Right lobe of liver (tissue), 6 donors: Measurements from ENCODE around the gene AGA. TPM values are rescaled to one million over a fixed set of nuclear protein-coding genes. Genes with fewer than 3 reads are reported as not detected.
A peak's percentile ranks its signal among the peaks of the same experiment; 100 is the strongest.

Experiments used
- ATAC-seq, 4 donors: fragments of 200-7000 bp; cut with Tn5 transposase; one replicate each; pipeline ENCODE4 v1.9.1; 2020; ENCODE audit warnings: mild to moderate bottlenecking in 4 of 4, moderate library complexity in 4 of 4
- DNase-seq, 3 donors: peaks; one replicate each; pipeline ENCODE4 v3.0.0-alpha.2; 2020
- H3K27ac ChIP-seq, 3 donors: fragments of 200-600 bp; one replicate each; pipeline ENCODE4 v1.8.0; 2022
- H3K27me3 ChIP-seq, 2 donors: fragments of 200-600 bp; one replicate each; pipeline ENCODE4 v1.8.0; 2022
- H3K36me3 ChIP-seq, 4 donors: fragments of 200-600 bp; sonication (generic) in 1 of 4; one replicate each; pipeline versions ENCODE4 v1.5.1 to v1.8.0; 2017 to 2022; ENCODE audit warnings: control low read depth in 1 of 4
- H3K4me1 ChIP-seq, 4 donors: fragments of 200-600 bp; sonication (generic) in 1 of 4; one replicate each; pipeline versions ENCODE4 v1.5.1 to v1.8.0; 2017 to 2022; ENCODE audit warnings: control low read depth in 1 of 4
- H3K4me3 ChIP-seq, 3 donors: fragments of 200-600 bp; one replicate each; pipeline ENCODE4 v1.8.0; 2022
- H3K9me3 ChIP-seq, 4 donors: fragments of 200-600 bp; sonication (generic) in 1 of 4; one replicate each; pipeline versions ENCODE4 v1.5.1 to v1.8.0; 2017 to 2022; ENCODE audit warnings: control low read depth in 1 of 4
- POLR2A ChIP-seq: fragments of 450-650 bp; IDR thresholded peaks from one replicate; pipeline ENCODE4 v1.6.1; 2017; ENCODE audit warnings: antibody characterized with exemption, mild to moderate bottlenecking
- WGBS: methylation state at CpG from one replicate; pipeline ENCODE4 v1.1.6; 2018; ENCODE audit warnings: low coverage, low lambda C conversion rate; ENCODE audit not compliant: insufficient coverage; ENCODE audit errors: missing lambda C conversion rate; 5-methylcytosine and 5-hydroxymethylcytosine counted together
- intact Hi-C, 2 donors: fragments of 100-400 bp; cut with DNase I; formaldehyde crosslinking; loops; one replicate each; pipeline versions ENCODE4 v1.11.2 to v1.14.1; 2022
- total RNA-seq, 6 experiments: library from RNA; depleted of rRNA in 2 of 6; stranded (reverse); fragments of >200 nt in 2 of 6; fragmentation: NEBNext Ultra II Directional in 3 of 6; extraction: Animal tissue kit (Norgen Biotek cat#: 25700) in 3 of 6; gene quantifications; one replicate each; pipeline versions ENCODE4 v1.1.0 to v1.2.4, GENCODE V29; 2016 to 2023
- TF ChIP-seq, protein P1 (sequence below), 4 donors: fragments of 200-600 bp in 3 of 4; fragments of 450-650 bp in 1 of 4; IDR thresholded peaks; one replicate each; pipeline versions ENCODE4 v1.5.1 to v1.8.0; 2016 to 2022; ENCODE audit warnings: antibody characterized with exemption in 4 of 4, mild to moderate bottlenecking in 2 of 4
- donor health status: DM: no; HTN: yes; CAD: no.
- donor health status: DM: no; HTN: no; CAD: no.
- donor health status: DM: no; HTN: no; CAD: no.
- donor health status: DM: no; HTN: yes; CAD: no.
- donor health status: DM: no; HTN: yes; CAD: no.

Gene AGA
- total RNA-seq, 6 experiments from 2014 or later: 15.9 to 26.8 (median 21.5) TPM

DNA sequence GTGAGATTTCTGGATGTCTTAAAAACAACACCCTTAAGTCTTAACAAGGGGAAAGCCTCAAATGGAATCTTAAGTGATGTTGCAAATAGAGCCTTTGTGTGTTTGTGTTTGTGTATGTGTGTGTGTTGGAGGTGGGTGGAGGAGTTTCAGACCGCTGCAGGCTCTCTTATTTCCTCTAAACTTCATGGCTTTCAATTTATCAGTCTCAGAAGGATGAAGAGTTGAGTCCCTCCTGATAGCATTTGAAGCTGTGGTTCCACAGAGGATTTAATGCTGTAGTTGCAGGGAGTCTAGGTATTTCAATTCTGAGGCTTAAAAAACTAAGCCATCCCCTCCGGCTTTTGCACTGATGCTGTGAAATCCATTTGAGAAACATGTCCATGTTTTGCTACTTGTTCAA is 4.3 kb upstream of the AGA start:
- peaks cover 0 to 5% (median 0%) of the 10 kb centered on the region in 4 donors for H3K4me1 ChIP-seq
- no peaks in the 10 kb centered on the region for H3K9me3 ChIP-seq
- no peaks in the 10 kb centered on the region for H3K27me3 ChIP-seq
- H3K36me3 ChIP-seq: no peaks in the 10 kb centered on the region
- no peak for TF ChIP-seq POLR2A
- TF ChIP-seq, protein P1, sequence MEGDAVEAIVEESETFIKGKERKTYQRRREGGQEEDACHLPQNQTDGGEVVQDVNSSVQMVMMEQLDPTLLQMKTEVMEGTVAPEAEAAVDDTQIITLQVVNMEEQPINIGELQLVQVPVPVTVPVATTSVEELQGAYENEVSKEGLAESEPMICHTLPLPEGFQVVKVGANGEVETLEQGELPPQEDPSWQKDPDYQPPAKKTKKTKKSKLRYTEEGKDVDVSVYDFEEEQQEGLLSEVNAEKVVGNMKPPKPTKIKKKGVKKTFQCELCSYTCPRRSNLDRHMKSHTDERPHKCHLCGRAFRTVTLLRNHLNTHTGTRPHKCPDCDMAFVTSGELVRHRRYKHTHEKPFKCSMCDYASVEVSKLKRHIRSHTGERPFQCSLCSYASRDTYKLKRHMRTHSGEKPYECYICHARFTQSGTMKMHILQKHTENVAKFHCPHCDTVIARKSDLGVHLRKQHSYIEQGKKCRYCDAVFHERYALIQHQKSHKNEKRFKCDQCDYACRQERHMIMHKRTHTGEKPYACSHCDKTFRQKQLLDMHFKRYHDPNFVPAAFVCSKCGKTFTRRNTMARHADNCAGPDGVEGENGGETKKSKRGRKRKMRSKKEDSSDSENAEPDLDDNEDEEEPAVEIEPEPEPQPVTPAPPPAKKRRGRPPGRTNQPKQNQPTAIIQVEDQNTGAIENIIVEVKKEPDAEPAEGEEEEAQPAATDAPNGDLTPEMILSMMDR (IDR thresholded peaks at IDR 0.05): no peak
- WGBS: 71% methylated on average over 1 of the region's 2 CpGs
- ATAC-seq (no peak), DNase-seq (no peak)
- H3K27ac ChIP-seq: no peak overlapping the region
- no peak overlapping the region for H3K4me3 ChIP-seq
- intact Hi-C loops: no loop called here

DNA sequence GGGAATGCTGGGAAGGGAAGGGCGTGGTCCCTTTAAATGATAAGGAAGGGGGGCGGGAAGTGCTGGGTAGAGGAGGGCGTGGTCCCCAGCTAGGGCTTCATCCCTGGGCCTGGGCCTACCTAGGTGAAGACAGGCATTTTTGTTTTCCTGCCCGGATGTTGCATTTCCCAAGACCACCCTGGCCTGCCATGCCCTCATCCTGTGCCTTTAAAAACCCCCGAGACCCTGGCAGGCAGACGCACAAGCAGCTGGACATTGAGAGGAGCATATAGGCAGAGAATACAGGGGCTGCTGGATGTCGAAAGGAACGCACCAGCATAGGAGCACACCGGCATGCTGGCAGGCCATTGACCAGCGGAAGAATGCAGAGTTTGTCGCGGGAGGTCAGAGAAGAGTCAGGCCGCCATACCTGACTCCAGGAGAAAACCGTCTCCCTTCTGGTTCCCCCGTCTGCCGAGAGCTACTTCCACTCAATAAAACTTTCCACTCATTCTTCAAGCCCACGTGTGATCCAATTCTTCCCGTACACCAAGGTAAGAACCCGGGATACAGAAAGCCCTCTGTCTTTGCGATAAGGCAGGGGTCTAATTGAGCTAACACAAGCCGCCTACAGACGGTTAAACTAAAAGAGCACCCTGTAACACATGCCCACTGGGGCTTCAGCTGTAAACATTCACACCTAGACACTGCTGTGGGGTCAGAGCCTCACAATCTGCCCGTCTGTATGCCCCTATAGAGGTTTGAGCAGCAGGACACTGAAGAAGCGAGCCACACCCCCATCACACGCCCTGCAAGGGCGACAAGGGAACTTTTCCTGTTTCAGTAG is 2.9 kb upstream of the AGA start:
- no peak for ATAC-seq
- WGBS: 96% methylated on average over 6 of the region's 26 CpGs
- Histone ChIP-seq H3K4me3 (no peak overlapping the region), H3K27ac (no peak overlapping the region), H3K9me3 (no peaks in the 10 kb centered on the region), H3K27me3 (no peaks in the 10 kb centered on the region), H3K36me3 (no peaks in the 10 kb centered on the region), H3K4me1 (peaks cover 0 to 12% (median 3%) of the 10 kb centered on the region in 4 donors)
- no peak for DNase-seq
- TF ChIP-seq POLR2A: no peak
- intact Hi-C loops: no loop called here

DNA sequence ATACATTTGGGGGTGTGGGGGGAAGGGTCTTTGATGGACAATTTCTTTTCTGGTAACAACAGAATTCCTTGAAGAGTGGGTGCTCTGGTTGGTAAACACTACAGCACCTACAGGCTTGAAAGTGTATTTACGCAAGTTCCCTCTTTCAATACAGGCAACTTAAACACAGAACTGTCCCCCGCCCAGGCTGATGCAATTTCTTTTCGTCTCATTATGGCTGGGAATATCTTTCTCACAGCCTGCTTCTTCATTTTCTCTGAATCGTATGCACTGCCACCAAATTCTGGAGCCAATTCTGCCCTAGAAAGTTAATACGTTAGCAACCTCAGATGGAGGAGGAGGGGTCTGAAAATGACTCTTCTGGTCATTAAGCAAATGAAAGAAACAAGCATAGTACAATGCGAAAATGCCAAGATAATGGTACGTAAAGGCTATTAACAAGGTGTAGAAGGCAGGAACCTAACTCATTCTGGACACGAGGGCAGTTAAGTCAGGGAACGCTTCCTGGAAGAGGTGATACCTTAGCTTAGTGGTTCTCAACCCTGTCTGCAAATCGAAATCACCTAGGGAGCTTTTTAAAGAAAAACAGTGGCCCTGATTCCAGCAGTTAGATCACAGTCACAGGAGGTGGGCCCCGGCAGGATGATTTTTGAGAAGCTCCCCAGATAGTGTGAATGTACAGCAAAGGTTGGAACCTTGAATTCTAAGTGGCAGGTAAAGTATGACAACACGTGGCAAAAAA is 1.0 kb downstream of the AGA start:
- no peak for DNase-seq
- Histone ChIP-seq H3K36me3 (peaks cover 0 to 21% (median 0%) of the 10 kb centered on the region in 4 donors), H3K4me1 (peaks cover 0 to 7% (median 3%) of the 10 kb centered on the region in 4 donors), H3K27me3 (no peaks in the 10 kb centered on the region), H3K4me3 (peak overlapping the region; percentile 60 to 73 (median 69)), H3K27ac (peak overlapping the region; percentile 85 to 93 (median 91)), H3K9me3 (no peaks in the 10 kb centered on the region)
- no peak for TF ChIP-seq POLR2A
- TF ChIP-seq, protein P1 (IDR thresholded peaks at IDR 0.05): peak in 1 of 4 donors; percentile 12
- intact Hi-C loops: no loop called here
- 21% methylated on average over 11 of the region's 12 CpGs for WGBS
- no peak for ATAC-seq

DNA sequence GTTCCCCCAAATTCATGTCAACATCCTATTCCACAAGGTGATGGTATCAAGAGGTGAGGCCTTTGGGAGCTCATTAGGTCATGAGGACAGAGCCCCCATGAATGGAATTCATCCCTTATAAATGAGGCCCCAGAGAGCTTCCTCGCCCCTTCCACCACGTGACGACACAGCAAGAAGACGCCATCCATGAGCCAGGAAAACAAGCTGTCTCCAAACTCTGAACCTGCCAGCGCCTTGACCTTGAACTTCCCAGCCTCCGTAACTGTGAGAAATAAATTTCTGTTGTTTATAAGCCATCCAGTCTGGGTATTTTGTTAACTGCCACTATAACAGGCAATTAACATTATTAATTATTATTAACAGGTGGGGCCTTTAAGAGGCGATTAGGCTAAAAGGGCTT is 5.8 kb downstream of the AGA start:
- Histone ChIP-seq H3K36me3 (peaks cover 0 to 24% (median 0%) of the 10 kb centered on the region in 4 donors), H3K4me1 (peaks cover 0 to 6% (median 3%) of the 10 kb centered on the region in 4 donors), H3K4me3 (no peak overlapping the region), H3K27me3 (no peaks in the 10 kb centered on the region), H3K27ac (no peak overlapping the region), H3K9me3 (no peaks in the 10 kb centered on the region)
- 89% methylated on average over 5 of the region's 7 CpGs for WGBS
- no peak for TF ChIP-seq POLR2A
- TF ChIP-seq, protein P1 (IDR thresholded peaks at IDR 0.05): no peak
- ATAC-seq (no peak), DNase-seq (no peak)
- intact Hi-C loops: no loop called here

DNA sequence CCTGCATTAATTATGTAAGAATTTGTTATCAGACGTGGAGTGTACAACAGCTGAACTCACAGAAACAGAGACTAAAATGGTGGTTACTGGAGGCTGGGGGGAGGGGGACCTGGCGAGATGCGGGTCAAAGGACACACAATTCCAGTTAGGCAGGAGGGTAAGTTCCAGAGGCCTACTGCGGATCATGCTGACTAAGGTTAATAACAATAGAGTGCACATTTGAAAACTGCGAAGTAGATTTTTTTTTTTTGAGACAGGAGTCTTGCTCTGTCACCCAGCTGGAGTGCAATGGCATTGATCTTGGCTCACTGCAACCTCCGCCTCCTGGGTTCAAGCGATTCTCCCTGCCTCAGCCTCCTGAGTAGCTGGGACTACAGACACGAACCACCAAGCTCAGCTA is 7.6 kb downstream of the AGA start:
- Histone ChIP-seq H3K9me3 (no peaks in the 10 kb centered on the region), H3K27me3 (no peaks in the 10 kb centered on the region), H3K27ac (no peak overlapping the region), H3K36me3 (peaks cover 0 to 26% (median 0%) of the 10 kb centered on the region in 4 donors), H3K4me3 (no peak overlapping the region), H3K4me1 (no peaks in the 10 kb centered on the region)
- no peak for TF ChIP-seq POLR2A
- TF ChIP-seq, protein P1 (IDR thresholded peaks at IDR 0.05): no peak
- DNase-seq (no peak), ATAC-seq (no peak)
- 88% methylated on average over 8 of the region's 8 CpGs for WGBS
- intact Hi-C loops: no loop called here
